ENCODE data around the gene PTGER1.
A peak's percentile ranks its signal among the peaks of the same experiment; 100 is the strongest.

PTGER1 gene

DNA sequence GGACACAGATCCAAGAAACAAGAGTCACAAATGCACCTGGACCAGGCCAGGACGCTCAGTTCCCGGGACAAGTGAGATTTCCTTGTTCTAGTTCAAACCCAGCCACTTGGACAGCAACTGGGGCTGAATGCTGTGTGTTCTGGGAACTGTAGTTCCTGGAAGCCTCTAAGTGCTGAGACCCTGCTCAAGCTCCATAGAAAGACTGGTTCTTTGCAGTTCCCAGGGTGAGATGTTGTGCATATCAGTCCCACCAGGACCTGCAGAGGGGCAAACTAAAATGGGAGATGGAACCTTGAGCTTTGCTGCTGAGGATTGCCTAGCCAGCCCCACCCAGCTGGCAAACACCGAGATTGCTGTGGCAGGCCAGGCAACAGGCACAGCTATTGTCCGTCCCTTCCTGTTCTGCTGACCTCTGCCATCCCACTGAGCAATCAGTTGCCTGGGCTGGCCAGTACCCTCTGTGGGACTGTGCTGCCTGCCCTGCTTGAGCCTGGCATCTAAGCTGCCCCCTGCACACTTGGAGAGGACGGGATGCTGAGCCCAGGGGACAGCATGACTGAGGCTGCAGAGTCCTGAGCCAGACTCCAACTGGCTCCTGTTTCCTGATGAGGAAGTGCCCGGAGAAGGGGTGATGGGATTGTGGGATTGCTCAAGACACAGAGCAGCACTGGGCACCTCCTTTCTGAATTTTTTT lies 22.2 kb upstream of the PTGER1 start:
- FAIRE-seq, result no peak

DNA sequence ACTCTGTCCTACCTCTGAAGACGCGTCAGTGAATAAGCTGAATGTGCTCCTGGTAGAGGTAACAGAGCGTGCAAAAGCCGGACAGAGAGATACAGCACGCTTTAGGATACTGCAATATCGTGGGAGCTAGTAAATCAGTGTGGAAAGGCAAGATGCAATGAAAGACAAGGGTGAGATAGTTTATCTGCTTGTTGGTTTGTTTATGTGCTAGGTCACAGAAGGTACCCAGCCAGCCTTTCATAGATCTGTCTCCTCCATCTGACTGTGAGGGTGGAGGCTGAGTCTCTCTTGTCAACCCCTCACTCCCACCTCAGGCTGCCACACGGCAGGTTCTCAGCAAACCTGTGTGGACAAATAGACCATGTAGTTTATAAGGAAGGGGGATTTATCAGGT lies 21.7 kb upstream of the PTGER1 start:
- no peak for FAIRE-seq

DNA sequence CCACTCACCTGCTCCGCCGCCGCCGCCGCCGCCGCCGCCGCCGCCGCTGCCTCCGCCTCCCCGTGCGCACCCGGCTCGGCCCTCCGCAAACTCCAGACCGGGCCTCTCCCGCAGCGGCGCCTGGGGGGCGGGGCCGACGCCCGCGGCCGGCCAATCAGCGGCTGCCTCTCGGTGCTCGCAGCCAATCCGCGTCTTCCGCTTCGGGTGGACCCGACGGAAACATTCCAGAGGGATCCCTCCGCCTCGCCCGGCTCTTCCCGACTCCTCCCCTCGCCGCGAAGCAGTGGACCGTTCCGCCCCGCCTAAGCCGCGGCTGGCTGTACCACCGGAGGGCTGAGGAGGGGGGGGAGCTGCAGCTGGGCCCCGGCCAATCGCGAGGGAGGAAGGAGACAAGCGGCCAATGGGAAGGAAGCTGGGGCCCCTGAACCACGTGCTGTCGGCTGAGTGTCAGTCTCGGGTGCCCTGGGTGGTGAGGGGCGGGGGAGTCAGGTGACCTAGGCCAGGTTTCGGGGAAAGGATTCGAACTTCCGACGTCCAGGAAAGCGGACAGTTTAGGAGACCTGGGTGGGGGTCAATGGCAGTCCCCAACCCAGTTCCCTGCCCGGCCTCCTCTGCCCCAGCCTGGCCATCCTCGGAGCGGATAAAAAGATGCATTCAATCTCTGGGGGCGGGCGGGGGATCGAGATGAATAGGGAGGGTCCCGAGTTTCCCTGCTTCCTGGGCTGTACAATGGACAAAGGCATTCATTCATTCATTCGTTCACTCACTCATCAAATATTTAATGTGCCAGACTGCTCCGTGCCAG lies 21.1 kb upstream of the PTGER1 start, which contains the start of gene GIPC1:
GIPC1 (minus strand) TSS at position 99 of the 805 bp plus-strand sequence. CDS start 13,151 bp downstream, outside the sequence.
- peak; percentile 92 for FAIRE-seq

DNA sequence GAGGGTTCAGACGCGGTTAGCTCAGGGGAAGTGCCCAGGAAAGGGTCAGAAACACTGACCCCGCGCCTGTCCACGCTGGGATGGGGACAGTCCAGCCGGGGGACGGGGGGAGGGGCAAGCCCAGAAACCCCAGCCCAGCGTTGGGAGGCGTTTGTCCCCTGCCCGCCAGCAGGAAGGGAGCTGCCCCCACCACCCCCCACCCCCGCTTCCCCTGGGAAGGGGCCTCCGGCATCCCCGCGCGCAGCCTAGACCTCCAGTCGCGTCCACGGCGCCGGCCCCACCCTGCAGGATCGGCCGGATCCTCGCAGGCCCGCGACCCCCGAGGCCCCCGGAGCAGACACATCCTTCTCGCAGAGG lies 20.5 kb upstream of the PTGER1 start:
- no peak for FAIRE-seq

- no peak for FAIRE-seq
Measured at GRCh38 chr19:14494910-14495671, 19.9 kb upstream of the PTGER1 start.

DNA sequence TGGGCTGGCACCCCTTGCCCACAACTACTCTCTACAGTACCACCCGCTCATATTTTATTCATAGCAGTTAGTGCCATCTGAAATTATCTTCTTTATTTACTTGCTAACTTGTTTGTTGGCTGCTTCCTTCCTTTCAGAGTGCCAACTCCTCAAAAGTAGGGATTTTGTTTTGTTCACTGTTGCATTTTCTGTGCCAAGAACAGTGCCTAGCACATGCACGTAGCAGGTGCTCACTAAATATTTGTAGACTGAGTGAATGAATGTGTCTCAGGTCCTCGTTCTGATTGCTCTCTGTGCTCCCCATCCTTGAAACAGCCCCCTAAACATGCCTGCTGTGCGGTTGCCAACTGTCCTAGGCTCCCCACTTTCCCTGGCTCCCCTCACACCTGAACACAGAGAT lies 19.3 kb upstream of the PTGER1 start:
- no peak for FAIRE-seq

DNA sequence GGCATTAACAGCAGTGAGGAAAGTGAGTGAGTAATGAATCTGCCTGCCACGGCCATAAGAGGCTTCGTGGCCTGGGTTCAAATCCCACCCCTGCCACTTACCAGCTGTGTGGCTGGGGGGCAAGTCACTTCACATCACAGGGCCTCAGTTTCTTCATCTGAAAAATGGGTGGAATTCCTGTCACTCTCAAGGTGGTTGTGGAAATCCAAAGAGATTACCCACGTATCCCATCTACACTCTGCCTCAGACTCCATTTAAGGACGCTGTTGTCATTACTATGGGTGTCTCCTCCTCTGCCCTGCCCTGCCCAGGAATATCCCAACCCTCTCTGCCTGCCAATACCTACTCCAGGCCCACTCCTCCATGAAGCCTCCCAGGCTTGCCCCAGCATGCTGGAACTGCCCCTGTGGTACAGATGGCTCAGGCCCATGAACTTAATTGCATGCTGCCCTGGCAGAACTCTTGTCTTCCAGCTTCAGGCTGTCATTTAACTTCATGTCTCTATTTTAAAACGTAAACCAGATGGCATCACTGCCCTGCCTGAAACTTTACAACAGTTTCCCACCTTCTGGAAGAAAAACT lies 17.7 kb upstream of the PTGER1 start:
- no peak for FAIRE-seq

GRCh38 chr19:14487370-14488125 lies 12.4 kb upstream of the PTGER1 start:
- FAIRE-seq, result no peak

GRCh38 chr19:14482172-14482941 lies 7.2 kb upstream of the PTGER1 start:
- no peak for FAIRE-seq

DNA sequence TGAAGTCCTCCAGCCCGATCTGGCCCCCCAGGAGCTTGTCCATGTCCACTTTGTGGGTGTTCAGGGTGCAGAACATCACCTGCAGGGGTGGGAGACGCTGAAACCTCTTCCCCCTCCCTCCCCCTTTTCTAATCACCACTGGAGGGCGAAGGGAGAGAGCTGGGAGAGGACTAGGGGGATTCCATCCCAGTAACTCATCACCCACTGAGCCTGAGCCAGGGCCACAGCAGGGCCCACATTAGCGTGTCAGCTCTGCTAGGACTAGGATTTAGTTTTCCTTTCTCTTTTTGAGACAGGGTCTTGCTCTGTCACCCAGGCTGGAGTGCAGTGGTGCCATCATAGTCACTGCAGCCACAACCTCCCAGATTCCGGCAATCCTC lies 5.5 kb upstream of the PTGER1 start:
- FAIRE-seq, result no peak

DNA sequence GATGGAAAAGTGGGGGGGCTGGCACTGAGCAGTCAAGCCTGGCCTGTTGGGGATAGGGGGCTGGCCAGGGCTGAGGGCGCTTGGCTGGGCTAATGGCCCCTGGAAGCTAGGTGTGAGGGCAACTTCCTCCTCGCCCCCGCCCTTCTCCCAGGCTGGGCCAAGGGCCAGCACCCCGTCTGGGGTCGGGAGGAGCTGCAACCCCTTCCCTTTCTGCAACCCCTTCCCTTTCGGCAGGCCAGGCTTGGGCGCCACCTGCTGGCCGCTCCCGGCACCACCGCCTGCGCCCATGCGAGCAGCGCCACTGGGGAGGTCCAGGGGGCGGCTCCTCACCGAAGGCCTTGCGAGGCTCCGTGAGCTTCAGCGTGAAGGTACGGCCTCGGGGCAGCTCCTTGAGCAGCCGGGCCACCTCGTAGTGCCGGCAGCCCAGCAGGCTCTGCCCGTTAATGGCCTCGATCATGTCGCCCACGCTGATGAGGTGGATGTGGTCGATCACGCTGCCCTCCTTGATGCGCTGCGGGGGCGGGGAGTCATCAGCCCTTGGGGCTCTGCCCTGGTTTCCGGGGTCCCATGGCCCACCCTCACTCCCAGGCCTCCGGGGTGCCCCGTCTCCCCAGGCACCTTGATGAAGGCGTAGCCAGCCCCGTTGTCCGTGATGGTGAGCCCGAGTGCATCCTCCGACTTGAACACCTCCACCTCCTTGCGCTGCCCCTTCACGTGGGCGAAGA lies 5.0 kb upstream of the PTGER1 start:
- no peak for FAIRE-seq

- no peak for FAIRE-seq
Measured at GRCh38 chr19:14479309-14479974, 4.3 kb upstream of the PTGER1 start.

- FAIRE-seq, result no peak
Measured at GRCh38 chr19:14478113-14478545, 3.0 kb upstream of the PTGER1 start.

DNA sequence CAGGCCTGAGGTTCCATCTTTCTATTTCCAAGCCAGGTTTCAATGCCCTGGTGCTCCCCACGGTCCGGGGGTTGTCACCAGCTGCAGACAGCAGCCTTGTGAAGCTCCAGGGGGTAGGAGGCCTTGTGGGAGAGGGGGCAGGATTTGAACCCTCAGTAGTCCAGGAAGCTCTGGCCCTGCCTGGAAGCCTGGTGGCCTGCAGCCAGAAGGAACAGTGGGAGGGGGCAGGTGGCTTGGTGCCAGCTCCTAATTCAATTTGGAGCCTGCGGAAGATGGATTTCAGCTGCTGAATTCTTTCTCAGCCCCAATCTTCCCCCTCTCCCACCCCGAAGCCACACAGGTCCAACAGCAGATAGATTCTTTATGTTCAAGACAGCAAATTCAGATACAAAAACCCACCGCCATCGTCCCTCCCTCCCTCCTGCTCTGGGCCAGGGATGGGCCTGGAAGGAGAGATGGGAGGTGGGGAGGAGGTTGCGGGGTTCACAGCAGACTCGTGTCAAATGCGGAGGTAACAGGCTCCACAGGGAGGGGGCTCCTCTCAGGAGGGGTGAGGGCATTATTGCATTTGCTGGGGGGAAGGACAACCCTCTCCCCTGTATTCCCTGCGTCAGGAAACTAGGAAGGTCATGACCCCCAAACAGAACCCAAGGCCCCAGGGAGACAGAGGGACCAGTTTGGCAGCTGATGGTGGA lies 2.4 kb upstream of the PTGER1 start:
- FAIRE-seq, result no peak

DNA sequence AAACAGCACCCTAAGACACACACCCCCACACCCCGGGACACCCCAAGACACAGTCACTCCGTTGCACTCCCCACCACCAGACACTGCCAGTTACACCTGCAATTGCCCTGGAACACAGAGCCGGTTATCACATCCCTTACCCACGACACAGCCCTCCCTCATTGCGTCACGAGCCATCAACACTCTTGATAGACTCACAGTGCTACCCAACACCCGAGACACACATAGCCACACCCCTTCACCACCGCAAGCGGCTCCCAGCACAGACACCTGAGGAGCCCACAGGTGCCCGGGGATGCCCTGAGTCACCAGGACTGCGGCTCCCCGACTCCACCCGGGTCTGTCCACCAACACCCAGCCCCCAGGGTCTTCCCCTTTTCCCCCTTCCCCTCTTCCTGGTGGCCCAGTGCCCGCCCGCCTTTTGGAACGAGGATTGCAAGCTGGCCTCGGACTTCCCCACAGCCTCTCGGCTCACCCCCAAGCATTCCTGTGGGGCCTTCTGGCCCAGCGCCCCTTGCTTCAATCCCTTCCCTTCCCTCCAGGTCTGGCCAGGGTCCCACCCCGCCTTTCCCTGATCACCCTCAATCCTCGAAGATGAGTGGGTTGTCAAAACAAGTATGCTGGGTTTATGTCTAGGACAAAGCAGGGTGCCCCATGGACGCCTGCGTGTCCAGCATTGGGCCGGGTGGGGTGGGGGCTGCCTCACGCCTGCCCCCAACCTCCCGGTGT lies 1.7 kb upstream of the PTGER1 start:
- FAIRE-seq, result no peak

DNA sequence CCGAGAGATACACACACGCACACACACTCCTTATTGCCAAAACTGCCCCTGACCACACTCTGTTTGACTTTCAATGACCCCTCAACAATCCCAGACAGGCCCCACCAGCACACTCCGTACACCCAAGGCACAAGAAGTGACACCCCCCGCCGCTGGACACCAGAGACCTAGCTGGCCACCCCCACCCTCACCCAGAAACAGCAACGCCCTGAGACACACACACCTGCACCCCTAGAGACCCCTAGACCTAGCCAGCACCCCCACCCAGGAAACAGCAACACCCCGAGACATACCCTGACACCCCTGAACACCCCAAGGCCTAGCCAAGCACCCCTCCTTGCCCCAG lies 1.1 kb upstream of the PTGER1 start:
- FAIRE-seq, result no peak

- no peak for FAIRE-seq
Measured at GRCh38 chr19:14474827-14475226, 327 bp downstream of the PTGER1 start.

- no peak for FAIRE-seq
Measured at GRCh38 chr19:14473978-14474578, 1.1 kb downstream of the PTGER1 start.

Data from TTC549 (cell line).